MM.1S (cell line): ENCODE results near the gene TSPAN33.

Source experiments
- DNase-seq: peaks from one replicate; pipeline ENCODE4 v3.0.0-alpha.2; 2015
- H2AFZ ChIP-seq: fragments of 300-600 bp; sonication (generic); 2 replicates; pipeline ENCODE4 v1.6.0; 2016; ENCODE audit warnings: antibody characterized with exemption, low read length
- H3F3A ChIP-seq: fragments of 300-600 bp; sonication (generic); 2 replicates; pipeline ENCODE4 v1.6.1; 2016; ENCODE audit warnings: mild to moderate bottlenecking, antibody characterized with exemption, low read length, moderate library complexity, mixed read lengths; ENCODE audit not compliant: insufficient read depth
- H3K27ac ChIP-seq: fragments of 300-600 bp; sonication (generic); 2 replicates; pipeline ENCODE4 v1.5.1; 2016; ENCODE audit warnings: mild to moderate bottlenecking, low read length
- H3K27me3 ChIP-seq: fragments of 300-600 bp; sonication (generic); replicated peaks from 2 replicates; pipeline ENCODE4 v1.6.0; 2016; ENCODE audit warnings: low read length; ENCODE audit not compliant: insufficient read depth
- H3K36me3 ChIP-seq: fragments of 300-600 bp; sonication (generic); replicated peaks from 2 replicates; pipeline ENCODE4 v1.6.1; 2016; ENCODE audit warnings: mild to moderate bottlenecking, low read length, mixed read lengths; ENCODE audit not compliant: insufficient read depth
- H3K4me1 ChIP-seq: fragments of 300-600 bp; sonication (generic); 2 replicates; pipeline ENCODE4 v1.6.1; 2016; ENCODE audit warnings: low read length, mixed read lengths
- H3K4me2 ChIP-seq: fragments of 300-600 bp; sonication (generic); 2 replicates; pipeline ENCODE4 v1.6.0; 2016; ENCODE audit warnings: low read depth, low read length
- H3K4me3 ChIP-seq: fragments of 300-600 bp; sonication (generic); 2 replicates; pipeline ENCODE4 v1.5.1; 2016; ENCODE audit warnings: low read length, mixed read lengths
- H3K79me2 ChIP-seq: fragments of 300-600 bp; sonication (generic); 2 replicates; pipeline ENCODE4 v1.6.1; 2016; ENCODE audit warnings: mixed run types, low read length, mixed read lengths
- H3K9ac ChIP-seq: fragments of 300-600 bp; sonication (generic); 2 replicates; pipeline ENCODE4 v1.6.1; 2016; ENCODE audit warnings: low read length, mixed read lengths
- H3K9me2 ChIP-seq: fragments of 300-600 bp; sonication (generic); replicated peaks from 2 replicates; pipeline ENCODE4 v1.6.1; 2016; ENCODE audit warnings: mild to moderate bottlenecking, low read length, mixed read lengths; ENCODE audit not compliant: insufficient read depth
- H3K9me3 ChIP-seq: fragments of 300-600 bp; sonication (generic); replicated peaks from 2 replicates; pipeline ENCODE4 v1.6.1; 2016; ENCODE audit warnings: mild to moderate bottlenecking, low read length, mixed read lengths; ENCODE audit not compliant: insufficient read depth
- H4K20me1 ChIP-seq: fragments of 300-600 bp; sonication (generic); 2 replicates; pipeline ENCODE4 v1.6.1; 2016; ENCODE audit warnings: mild to moderate bottlenecking, low read length, moderate library complexity, mixed read lengths; ENCODE audit not compliant: insufficient read depth
- CTCF ChIP-seq: fragments of 300-600 bp; sonication (generic); IDR thresholded peaks from 2 replicates; pipeline ENCODE4 v1.5.1; 2016; ENCODE audit warnings: antibody characterized with exemption, low read length, mixed read lengths
- EZH2 ChIP-seq: fragments of 300-600 bp; sonication (generic); optimal IDR thresholded peaks from 2 replicates; pipeline ENCODE3; 2017; ENCODE audit warnings: low read depth, mild to moderate bottlenecking, antibody characterized with exemption, low read length, mixed read lengths
- EZH2phosphoT487 ChIP-seq: fragments of 300-600 bp; sonication (generic); IDR thresholded peaks from 2 replicates; pipeline ENCODE4 v1.6.1; 2018; ENCODE audit warnings: antibody characterized with exemption, low read length

TSPAN33 gene

GRCh38 chr7:129162732-129163131 lies 18.2 kb downstream of the TSPAN33 start:
- no peak for DNase-seq
- H3K9me2 ChIP-seq: no peaks in the 10 kb centered on the region
- no peak overlapping the region for H3K9ac ChIP-seq
- no peaks in the 10 kb centered on the region for H3K36me3 ChIP-seq
- TF ChIP-seq CTCF (no peak), EZH2phosphoT487 (no peak), EZH2 (no peak)
- H3F3A ChIP-seq: no peaks in the 10 kb centered on the region
- H3K4me1 ChIP-seq: 0 out of 2 replicates have a peak, but pooled peaks cover 3% of the 10 kb centered on the region
- no peak overlapping the region for H3K27ac ChIP-seq
- H3K9me3 ChIP-seq: no peaks in the 10 kb centered on the region
- H3K4me3 ChIP-seq: no peak overlapping the region
- no peaks in the 10 kb centered on the region for H3K27me3 ChIP-seq
- no peaks in the 10 kb centered on the region for H4K20me1 ChIP-seq
- H3K79me2 ChIP-seq: no peaks in the 10 kb centered on the region
- no peak overlapping the region for H3K4me2 ChIP-seq
- H2AFZ ChIP-seq: no peak overlapping the region

- H3K36me3 ChIP-seq: no peaks in the 10 kb centered on the region
- no peaks in the 10 kb centered on the region for H3K27me3 ChIP-seq
- H3K4me3 ChIP-seq: no peak overlapping the region
- H3K9ac ChIP-seq: no peak overlapping the region
- peak; percentile 93 for TF ChIP-seq CTCF
- no peak for TF ChIP-seq EZH2phosphoT487
- no peak for TF ChIP-seq EZH2
- H3K4me2 ChIP-seq: no peak overlapping the region
- no peaks in the 10 kb centered on the region for H3K9me3 ChIP-seq
- no peaks in the 10 kb centered on the region for H4K20me1 ChIP-seq
- no peaks in the 10 kb centered on the region for H3K79me2 ChIP-seq
- no peaks in the 10 kb centered on the region for H3K9me2 ChIP-seq
- H3K4me1 ChIP-seq: 0 out of 2 replicates have a peak, but pooled peaks cover 3% of the 10 kb centered on the region
- H2AFZ ChIP-seq: no peak overlapping the region
- H3F3A ChIP-seq: no peaks in the 10 kb centered on the region
- DNase-seq: peak; percentile 74
- H3K27ac ChIP-seq: no peak overlapping the region
These were observed 19.5 kb downstream of the TSPAN33 start for GRCh38 chr7:129163875-129164544.

GRCh38 chr7:129166745-129167144 lies 22.2 kb downstream of the TSPAN33 start:
- no peaks in the 10 kb centered on the region for H3F3A ChIP-seq
- no peak overlapping the region for H3K27ac ChIP-seq
- no peaks in the 10 kb centered on the region for H3K4me1 ChIP-seq
- no peak overlapping the region for H3K4me2 ChIP-seq
- no peak overlapping the region for H2AFZ ChIP-seq
- no peaks in the 10 kb centered on the region for H3K79me2 ChIP-seq
- H3K9me2 ChIP-seq: no peaks in the 10 kb centered on the region
- no peaks in the 10 kb centered on the region for H3K36me3 ChIP-seq
- TF ChIP-seq EZH2phosphoT487 (no peak), EZH2 (no peak), CTCF (no peak)
- DNase-seq: no peak
- H3K27me3 ChIP-seq: no peaks in the 10 kb centered on the region
- H3K4me3 ChIP-seq: no peak overlapping the region
- H3K9ac ChIP-seq: no peak overlapping the region
- H4K20me1 ChIP-seq: no peaks in the 10 kb centered on the region
- no peaks in the 10 kb centered on the region for H3K9me3 ChIP-seq
